ENCODE data around the gene SLC10A7. TPM values are rescaled to one million over a fixed set of nuclear protein-coding genes. Genes with fewer than 3 reads are reported as not detected.

SLC10A7 gene
- total and polyA plus RNA-seq, 2 donors (not counting 1 experiment from before 2014, with no cell fraction given) = 7.4 to 12.6 TPM

- Histone ChIP-seq H3K9ac (ENCODE audit: insufficient read depth, low read length) (no peak overlapping the region), H3K79me2 (ENCODE audit: control insufficient read depth, insufficient read depth, low read length) (no peaks in the 10 kb centered on the region), H3K4me3 (replicated peaks in 1 of 4; ENCODE audit: control extremely low read depth in 1 of 4, insufficient read depth in 1 of 4, low read depth in 3 of 4, low read length in 4 of 4) (no peak overlapping the region), H3K27me3 (ENCODE audit: control insufficient read depth, insufficient read depth, low read length) (no peaks in the 10 kb centered on the region), H2AFZ (ENCODE audit: low read length) (no peak overlapping the region), H4K20me1 (ENCODE audit: control insufficient read depth, extremely low read depth, insufficient read depth, low read length) (no peaks in the 10 kb centered on the region), H3K36me3 (ENCODE audit: control insufficient read depth, insufficient read depth, low read length) (no peaks in the 10 kb centered on the region), H3K9me3 (ENCODE audit: control insufficient read depth, insufficient read depth, low read depth, low read length) (no peaks in the 10 kb centered on the region), H3K4me2 (ENCODE audit: extremely low read depth, insufficient read depth, low read length) (no peak overlapping the region), H3K4me1 (ENCODE audit: control insufficient read depth, extremely low read depth, insufficient read depth, low read length) (no peaks in the 10 kb centered on the region), H3K27ac (ENCODE audit: insufficient read depth, low read length) (no peak overlapping the region)
- TF ChIP-seq EZH2 (IDR thresholded peaks at IDR 0.05; ENCODE audit: low read length, missing control alignments) = no peak
- TF ChIP-seq, protein P1, sequence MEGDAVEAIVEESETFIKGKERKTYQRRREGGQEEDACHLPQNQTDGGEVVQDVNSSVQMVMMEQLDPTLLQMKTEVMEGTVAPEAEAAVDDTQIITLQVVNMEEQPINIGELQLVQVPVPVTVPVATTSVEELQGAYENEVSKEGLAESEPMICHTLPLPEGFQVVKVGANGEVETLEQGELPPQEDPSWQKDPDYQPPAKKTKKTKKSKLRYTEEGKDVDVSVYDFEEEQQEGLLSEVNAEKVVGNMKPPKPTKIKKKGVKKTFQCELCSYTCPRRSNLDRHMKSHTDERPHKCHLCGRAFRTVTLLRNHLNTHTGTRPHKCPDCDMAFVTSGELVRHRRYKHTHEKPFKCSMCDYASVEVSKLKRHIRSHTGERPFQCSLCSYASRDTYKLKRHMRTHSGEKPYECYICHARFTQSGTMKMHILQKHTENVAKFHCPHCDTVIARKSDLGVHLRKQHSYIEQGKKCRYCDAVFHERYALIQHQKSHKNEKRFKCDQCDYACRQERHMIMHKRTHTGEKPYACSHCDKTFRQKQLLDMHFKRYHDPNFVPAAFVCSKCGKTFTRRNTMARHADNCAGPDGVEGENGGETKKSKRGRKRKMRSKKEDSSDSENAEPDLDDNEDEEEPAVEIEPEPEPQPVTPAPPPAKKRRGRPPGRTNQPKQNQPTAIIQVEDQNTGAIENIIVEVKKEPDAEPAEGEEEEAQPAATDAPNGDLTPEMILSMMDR (conservative IDR thresholded peaks at IDR 0.05 in 1 of 2, IDR thresholded peaks at IDR 0.05 in 1 of 2; ENCODE audit: low read depth in 1 of 2, low read length in 2 of 2) = no peak
- DNase-seq (ENCODE audit: low read depth in 2 of 2) = peak in 1 of 2 donors; percentile 11
Observed at GRCh38 chr4:146443525-146443924, 78.2 kb downstream of the SLC10A7 start.

DNA sequence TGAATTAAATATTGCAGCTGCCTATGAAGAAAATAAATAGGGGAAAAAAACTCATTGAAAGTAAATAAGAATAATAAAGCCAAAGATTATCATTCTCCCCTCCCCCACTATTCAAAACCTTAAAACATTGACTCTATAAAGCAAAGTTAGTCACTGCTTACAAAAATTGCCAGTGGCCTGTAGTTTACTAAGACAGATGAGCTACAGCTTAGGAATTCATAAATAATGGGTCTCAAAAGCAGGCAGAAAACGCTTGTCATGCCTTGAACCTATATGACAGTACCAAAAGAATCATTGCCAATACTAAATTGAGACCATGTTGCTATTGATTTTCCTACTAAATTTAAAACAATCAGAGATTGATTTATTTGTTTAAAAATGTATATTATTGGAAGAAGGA, 78.9 kb downstream of the SLC10A7 start:
- Histone ChIP-seq H3K36me3 (ENCODE audit: control insufficient read depth, insufficient read depth, low read length) (no peaks in the 10 kb centered on the region), H2AFZ (ENCODE audit: low read length) (no peak overlapping the region), H3K4me3 (replicated peaks in 1 of 4; ENCODE audit: control extremely low read depth in 1 of 4, insufficient read depth in 1 of 4, low read depth in 3 of 4, low read length in 4 of 4) (no peak overlapping the region), H3K79me2 (ENCODE audit: control insufficient read depth, insufficient read depth, low read length) (no peaks in the 10 kb centered on the region), H3K27me3 (ENCODE audit: control insufficient read depth, insufficient read depth, low read length) (no peaks in the 10 kb centered on the region), H4K20me1 (ENCODE audit: control insufficient read depth, extremely low read depth, insufficient read depth, low read length) (no peaks in the 10 kb centered on the region), H3K4me1 (ENCODE audit: control insufficient read depth, extremely low read depth, insufficient read depth, low read length) (no peaks in the 10 kb centered on the region), H3K4me2 (ENCODE audit: extremely low read depth, insufficient read depth, low read length) (peak overlapping the region; percentile 51), H3K27ac (ENCODE audit: insufficient read depth, low read length) (no peak overlapping the region), H3K9ac (ENCODE audit: insufficient read depth, low read length) (no peak overlapping the region), H3K9me3 (ENCODE audit: control insufficient read depth, insufficient read depth, low read depth, low read length) (no peaks in the 10 kb centered on the region)
- TF ChIP-seq, protein P1 (conservative IDR thresholded peaks at IDR 0.05 in 1 of 2, IDR thresholded peaks at IDR 0.05 in 1 of 2; ENCODE audit: low read depth in 1 of 2, low read length in 2 of 2) = no peak
- TF ChIP-seq EZH2 (IDR thresholded peaks at IDR 0.05; ENCODE audit: low read length, missing control alignments) = no peak
- DNase-seq (ENCODE audit: low read depth in 2 of 2) = peak; percentile 48 to 73

- no peak overlapping the region for H3K4me3 ChIP-seq (replicated peaks in 1 of 4; ENCODE audit: control extremely low read depth in 1 of 4, insufficient read depth in 1 of 4, low read depth in 3 of 4, low read length in 4 of 4)
- H3K27ac ChIP-seq (ENCODE audit: insufficient read depth, low read length) = no peak overlapping the region
- H3K4me2 ChIP-seq (ENCODE audit: extremely low read depth, insufficient read depth, low read length) = no peak overlapping the region
- no peak for TF ChIP-seq EZH2 (IDR thresholded peaks at IDR 0.05; ENCODE audit: low read length, missing control alignments)
- TF ChIP-seq, protein P1 (conservative IDR thresholded peaks at IDR 0.05 in 1 of 2, IDR thresholded peaks at IDR 0.05 in 1 of 2; ENCODE audit: low read depth in 1 of 2, low read length in 2 of 2) = no peak
- H3K79me2 ChIP-seq (ENCODE audit: control insufficient read depth, insufficient read depth, low read length) = no peaks in the 10 kb centered on the region
- H3K4me1 ChIP-seq (ENCODE audit: control insufficient read depth, extremely low read depth, insufficient read depth, low read length) = peaks cover 2% of the 10 kb centered on the region
- no peaks in the 10 kb centered on the region for H3K36me3 ChIP-seq (ENCODE audit: control insufficient read depth, insufficient read depth, low read length)
- no peaks in the 10 kb centered on the region for H4K20me1 ChIP-seq (ENCODE audit: control insufficient read depth, extremely low read depth, insufficient read depth, low read length)
- no peak overlapping the region for H2AFZ ChIP-seq (ENCODE audit: low read length)
- DNase-seq (ENCODE audit: low read depth in 2 of 2) = no peak
- no peaks in the 10 kb centered on the region for H3K27me3 ChIP-seq (ENCODE audit: control insufficient read depth, insufficient read depth, low read length)
- no peaks in the 10 kb centered on the region for H3K9me3 ChIP-seq (ENCODE audit: control insufficient read depth, insufficient read depth, low read depth, low read length)
- H3K9ac ChIP-seq (ENCODE audit: insufficient read depth, low read length) = no peak overlapping the region
Observed at GRCh38 chr4:146439999-146440398, 81.7 kb downstream of the SLC10A7 start.
